OCI-LY3 (cell line): ENCODE results near the gene MTMR3.
"Not testable (repeated sequence)": the region's sequence is repeated elsewhere in the genome, so short reads cannot be mapped to it uniquely, and the experiment has no call there.

Experiments
- H2AFZ ChIP-seq: fragments of 200-600, 300-600 bp; shearing (Covaris generic); 2 replicates; pipeline ENCODE4 v1.6.0; 2014; ENCODE audit warnings: antibody characterized with exemption, low read depth, low read length
- H3K27ac ChIP-seq: fragments of 200-600, 300-600 bp; sonication (generic); 2 replicates; pipeline ENCODE4 v1.5.1; 2014; ENCODE audit warnings: mild to moderate bottlenecking, low read length, moderate library complexity, mixed read lengths
- H3K27me3 ChIP-seq: fragments of 200-600, 300-600 bp; sonication (generic); 2 replicates; pipeline ENCODE4 v1.6.1; 2014; ENCODE audit warnings: low read depth, low read length, mixed read lengths
- H3K36me3 ChIP-seq: fragments of 200-600, 300-600 bp; sonication (generic); replicated peaks from 2 replicates; pipeline ENCODE3; 2014; ENCODE audit warnings: low read depth, low read length, mixed read lengths
- H3K4me1 ChIP-seq: fragments of 300-600, 200-600 bp; sonication (generic); 2 replicates; pipeline ENCODE4 v1.6.1; 2014; ENCODE audit warnings: low read length, mixed read lengths
- H3K4me2 ChIP-seq: fragments of 200-600, 300-600 bp; sonication (generic); 2 replicates; pipeline ENCODE4 v1.6.1; 2014; ENCODE audit warnings: low read length, mixed read lengths
- H3K4me3 ChIP-seq: fragments of 300-600, 200-600 bp; sonication (generic); 2 replicates; pipeline ENCODE4 v1.5.1; 2014; ENCODE audit warnings: antibody characterized with exemption, mild to moderate bottlenecking, low read length, moderate library complexity
- H3K79me2 ChIP-seq: fragments of 300-600, 200-600 bp; shearing (Covaris generic); 2 replicates; pipeline ENCODE4 v1.6.1; 2014; ENCODE audit warnings: mild to moderate bottlenecking, low read length, mixed read lengths
- H3K9ac ChIP-seq: fragments of 300-600, 200-600 bp; shearing (Covaris generic); 2 replicates; pipeline ENCODE4 v1.6.0; 2014; ENCODE audit warnings: mild to moderate bottlenecking, low read length, moderate library complexity
- H3K9me3 ChIP-seq: fragments of 200-600, 300-600 bp; shearing (Covaris generic); 2 replicates; pipeline ENCODE4 v1.6.1; 2014; ENCODE audit warnings: low read length, mixed read lengths; ENCODE audit not compliant: insufficient read depth
- H4K20me1 ChIP-seq: fragments of 200-600, 300-600 bp; sonication (generic); 2 replicates; pipeline ENCODE4 v1.6.1; 2016; ENCODE audit warnings: low read length, mixed read lengths; ENCODE audit not compliant: insufficient read depth
- CTCF ChIP-seq: fragments of 200-600, 300-600 bp; sonication (generic); IDR thresholded peaks from 2 replicates; pipeline ENCODE4 v1.5.1; 2014; ENCODE audit warnings: antibody characterized with exemption, low read length, low read depth
- EZH2phosphoT487 ChIP-seq: fragments of 200-600 bp; shearing (Covaris generic); IDR thresholded peaks from 2 replicates; pipeline ENCODE4 v1.6.1; 2018; ENCODE audit warnings: antibody characterized with exemption, mixed run types, low read depth

The MTMR3 gene

GRCh38 chr22:29860006-29860766 lies 22.8 kb upstream of the MTMR3 start:
- Histone ChIP-seq H3K4me1 (no peaks in the 10 kb centered on the region), H3K79me2 (no peaks in the 10 kb centered on the region), H2AFZ (no peak overlapping the region)

GRCh38 chr22:29861672-29862297 lies 21.2 kb upstream of the MTMR3 start:
- Histone ChIP-seq H2AFZ (no peak overlapping the region), H3K27ac (no peak overlapping the region), H3K9ac (no peak overlapping the region), H3K36me3 (no peaks in the 10 kb centered on the region), H3K4me3 (no peak overlapping the region), H3K79me2 (no peaks in the 10 kb centered on the region), H3K27me3 (no peaks in the 10 kb centered on the region; the same call in 1 of the 2 replicates), H3K9me3 (no peaks in the 10 kb centered on the region), H3K4me1 (no peaks in the 10 kb centered on the region), H4K20me1 (no peaks in the 10 kb centered on the region), H3K4me2 (no peak overlapping the region)
- TF ChIP-seq EZH2phosphoT487 (no peak), CTCF (no peak)

More at GRCh38 chr22:29860006-29860766, 22.8 kb upstream of the MTMR3 start:
- H4K20me1 ChIP-seq, result no peaks in the 10 kb centered on the region
- no peaks in the 10 kb centered on the region; the same call in 1 of the 2 replicates for H3K27me3 ChIP-seq
- H3K9me3 ChIP-seq, result no peaks in the 10 kb centered on the region
- no peak overlapping the region for H3K4me2 ChIP-seq
- H3K27ac ChIP-seq, result no peak overlapping the region
- no peaks in the 10 kb centered on the region for H3K36me3 ChIP-seq
- H3K9ac ChIP-seq, result no peak overlapping the region
- H3K4me3 ChIP-seq, result no peak overlapping the region
- TF ChIP-seq CTCF (no peak), EZH2phosphoT487 (no peak)

GRCh38 chr22:29865572-29865971 lies 17.4 kb upstream of the MTMR3 start:
- H4K20me1 ChIP-seq, H3K4me2 ChIP-seq, H3K36me3 ChIP-seq, H3K79me2 ChIP-seq, H3K9me3 ChIP-seq, H3K27me3 ChIP-seq, H3K9ac ChIP-seq, H3K4me3 ChIP-seq, H3K4me1 ChIP-seq, H3K27ac ChIP-seq, H2AFZ ChIP-seq: not testable (repeated sequence)

- no peaks in the 10 kb centered on the region for H3K79me2 ChIP-seq
Observed at GRCh38 chr22:29867260-29867659, 15.7 kb upstream of the MTMR3 start.

More at GRCh38 chr22:29867260-29867659, 15.7 kb upstream of the MTMR3 start:
- H3K27me3 ChIP-seq, result peaks cover 13% of the 10 kb centered on the region; the same call in 1 of the 2 replicates
- H4K20me1 ChIP-seq, result no peaks in the 10 kb centered on the region
- peak overlapping the region; percentile 28; the same call in 1 of the 2 replicates for H2AFZ ChIP-seq
- no peak overlapping the region for H3K4me2 ChIP-seq
- H3K9ac ChIP-seq, result no peak overlapping the region
- H3K9me3 ChIP-seq, result no peaks in the 10 kb centered on the region
- H3K27ac ChIP-seq, result no peak overlapping the region
- no peaks in the 10 kb centered on the region for H3K36me3 ChIP-seq
- TF ChIP-seq EZH2phosphoT487, result no peak
- no peak for TF ChIP-seq CTCF
- no peaks in the 10 kb centered on the region for H3K4me1 ChIP-seq
- no peak overlapping the region for H3K4me3 ChIP-seq
